ENCODE measurements around the gene FOXL1.
A peak's percentile ranks its signal among the peaks of the same experiment; 100 is the strongest.

FOXL1 gene

DNA sequence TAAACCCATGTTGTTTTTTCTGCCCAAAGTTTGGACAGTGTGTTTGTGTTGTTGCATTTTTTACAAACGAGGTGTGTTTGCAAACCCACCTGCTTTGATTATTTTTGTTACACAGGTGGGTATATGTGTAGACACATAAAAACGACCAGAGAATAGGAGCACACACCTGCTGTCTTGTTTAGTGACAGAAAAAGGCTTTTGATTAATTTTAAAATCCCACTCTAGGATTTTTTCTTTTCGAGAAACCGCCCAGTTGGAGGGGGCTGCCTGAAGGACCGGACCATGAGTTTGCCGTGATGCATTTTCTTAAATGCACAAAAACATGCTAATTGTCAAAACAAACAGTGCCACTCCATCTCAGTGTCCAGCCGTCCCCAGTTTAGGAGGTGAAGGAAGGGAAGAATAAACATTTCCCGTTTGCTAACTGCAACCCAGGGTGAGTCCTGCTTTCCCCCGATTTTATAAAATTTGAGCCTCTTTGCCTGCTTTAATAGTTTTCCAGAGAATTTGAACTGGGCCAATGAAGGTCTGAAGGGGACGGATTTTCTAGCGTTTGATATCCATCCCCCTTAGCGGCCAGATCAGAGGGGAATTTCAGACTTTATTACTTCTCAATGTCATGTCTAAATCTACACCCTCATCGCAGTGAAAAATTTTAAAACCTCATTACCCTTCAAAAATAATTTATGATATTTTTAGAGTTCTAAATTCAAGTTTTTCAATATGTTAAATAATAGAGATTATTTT lies 8.5 kb upstream of the FOXL1 start:
- no peak for TF ChIP-seq ZNF274 (IDR thresholded peaks at IDR 0.05; ENCODE audit: low read depth, low read length)
- no peak overlapping the region for H3K4me3 ChIP-seq (ENCODE audit: low read length)

DNA sequence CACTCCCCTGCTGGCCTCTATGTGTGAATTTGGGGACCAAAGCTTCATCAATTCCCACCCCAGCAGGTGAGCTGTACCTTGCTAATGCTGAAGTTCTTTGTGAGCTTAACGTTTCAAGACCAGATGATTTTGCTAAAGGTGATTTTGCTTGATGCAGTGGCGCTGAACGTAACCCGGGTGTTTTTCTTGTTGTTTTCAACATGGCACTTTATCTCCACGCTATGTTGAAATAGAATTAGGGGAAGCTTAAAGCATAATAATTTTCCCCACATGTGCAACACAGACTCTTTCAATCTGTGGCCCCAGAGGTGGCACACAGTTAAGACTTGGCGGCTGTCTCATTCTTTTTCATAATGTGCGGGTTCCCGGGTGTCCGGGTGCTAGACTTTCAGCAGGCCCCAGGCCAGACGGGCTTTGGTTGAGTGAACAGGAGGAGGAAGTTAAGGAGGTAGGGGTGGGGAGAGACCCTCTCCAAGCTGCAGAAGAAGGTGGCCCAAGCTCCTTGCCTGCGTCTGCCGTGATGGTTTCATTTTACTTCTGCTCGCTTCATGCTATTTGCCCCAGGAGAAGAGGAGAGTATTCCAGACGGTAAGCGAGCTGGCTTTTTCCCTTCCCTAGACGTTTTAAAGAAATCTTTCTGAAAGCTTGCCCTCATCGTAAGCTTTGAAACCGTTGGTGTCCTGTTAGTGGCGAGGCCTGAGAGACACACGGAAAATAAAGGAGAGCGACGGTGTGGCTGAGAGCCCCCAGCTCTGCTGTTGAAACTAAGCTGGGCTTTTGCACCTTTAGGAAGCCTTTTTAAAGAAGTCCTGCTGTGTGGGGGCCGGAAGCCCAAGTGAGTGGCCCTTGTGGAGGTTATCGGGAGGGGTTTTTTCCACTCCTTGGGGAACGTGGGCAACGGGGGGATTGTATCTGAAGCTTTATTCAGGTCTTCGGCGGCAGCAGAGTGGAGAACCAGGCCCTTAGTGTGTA lies 7.5 kb upstream of the FOXL1 start:
- no peak for TF ChIP-seq ZNF274 (IDR thresholded peaks at IDR 0.05; ENCODE audit: low read depth, low read length)
- no peak overlapping the region for H3K4me3 ChIP-seq (ENCODE audit: low read length)

DNA sequence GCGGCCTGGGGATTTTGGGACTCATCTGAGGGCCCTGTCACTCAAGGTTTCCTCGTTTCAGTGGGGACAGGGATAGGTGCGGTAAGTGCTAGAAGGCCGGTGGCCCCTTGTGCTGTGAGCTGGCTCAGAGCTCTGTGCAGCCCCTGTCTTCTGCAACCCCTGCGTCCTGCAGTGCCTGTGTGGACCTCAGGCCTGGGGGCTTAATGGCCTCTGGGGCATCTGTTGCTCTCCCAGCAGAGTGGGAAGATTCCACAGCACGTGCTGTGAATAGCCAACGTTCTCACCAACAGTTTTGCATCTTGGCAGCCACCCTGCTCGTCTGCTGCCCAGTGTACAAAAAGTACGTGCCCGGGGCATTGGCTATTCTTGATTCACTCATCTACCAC lies 6.8 kb upstream of the FOXL1 start:
- no peak for TF ChIP-seq ZNF274 (IDR thresholded peaks at IDR 0.05; ENCODE audit: low read depth, low read length)
- H3K4me3 ChIP-seq (ENCODE audit: low read length) = no peak overlapping the region

DNA sequence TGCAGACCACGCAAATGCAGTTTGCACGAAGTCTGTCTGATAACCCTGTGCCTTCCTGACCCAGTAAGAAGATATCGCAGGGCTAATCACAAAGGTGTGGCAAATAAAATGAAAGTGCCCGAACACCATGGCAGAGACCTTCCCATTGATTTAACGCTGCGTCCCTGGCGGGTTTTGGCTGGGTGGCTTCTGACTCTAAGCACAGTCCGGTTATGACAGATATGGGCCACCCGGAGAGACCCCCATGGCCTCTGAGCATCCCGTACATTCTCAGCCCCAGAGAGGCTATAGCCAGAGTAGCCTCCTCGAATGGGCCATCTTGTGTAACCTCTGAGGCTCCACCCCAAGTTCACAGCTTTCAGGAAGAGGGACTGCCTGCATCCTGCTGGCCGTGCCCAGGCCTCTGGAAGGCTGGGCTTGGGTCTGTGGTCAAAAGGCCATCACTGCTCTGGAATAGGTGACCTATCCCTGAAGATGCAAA lies 6.3 kb upstream of the FOXL1 start:
- no peak overlapping the region for H3K4me3 ChIP-seq (ENCODE audit: low read length)
- no peak for TF ChIP-seq ZNF274 (IDR thresholded peaks at IDR 0.05; ENCODE audit: low read depth, low read length)

DNA sequence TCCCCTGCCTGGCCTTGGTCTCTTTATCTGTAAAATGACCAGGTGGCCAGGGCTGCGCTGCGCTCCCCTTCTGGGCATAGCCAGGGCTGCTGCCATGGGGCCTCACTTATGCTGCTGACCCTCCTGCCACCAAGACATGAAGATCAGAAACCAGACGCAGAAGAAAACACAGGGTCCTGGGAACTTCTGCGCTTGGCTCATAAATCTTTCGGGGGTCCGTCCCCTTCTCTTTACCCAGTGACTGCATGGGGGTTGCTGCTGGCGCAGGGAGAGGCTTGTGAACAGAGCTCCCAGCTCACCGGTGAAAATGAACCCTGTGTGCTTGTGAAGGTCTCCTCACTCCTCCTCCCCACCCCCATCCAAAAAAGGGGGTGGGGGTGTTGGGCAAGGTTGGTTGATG lies 5.7 kb upstream of the FOXL1 start:
- no peak for TF ChIP-seq ZNF274 (IDR thresholded peaks at IDR 0.05; ENCODE audit: low read depth, low read length)
- H3K4me3 ChIP-seq (ENCODE audit: low read length) = no peak overlapping the region

DNA sequence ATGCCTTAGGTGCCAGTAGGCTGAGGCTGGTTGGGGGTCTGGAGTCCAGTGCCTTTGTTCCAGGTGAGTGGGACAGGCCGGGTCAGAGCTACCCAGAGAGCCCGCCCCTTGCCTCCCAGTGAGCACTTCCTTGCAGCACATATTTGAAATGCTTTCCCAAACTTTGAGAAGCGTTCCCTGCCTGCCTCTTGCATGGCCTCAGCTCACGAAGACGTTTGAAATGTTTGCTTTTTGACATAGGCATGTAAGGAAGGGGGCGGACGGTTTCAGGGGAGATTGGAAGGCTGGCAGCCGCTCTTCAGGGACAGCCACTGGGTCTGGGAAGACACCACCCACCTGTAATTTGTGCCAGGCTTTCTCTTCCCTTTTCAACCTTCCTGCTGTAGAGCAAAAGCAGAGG lies 5.1 kb upstream of the FOXL1 start:
- H3K4me3 ChIP-seq (ENCODE audit: low read length) = no peak overlapping the region
- no peak for TF ChIP-seq ZNF274 (IDR thresholded peaks at IDR 0.05; ENCODE audit: low read depth, low read length)

DNA sequence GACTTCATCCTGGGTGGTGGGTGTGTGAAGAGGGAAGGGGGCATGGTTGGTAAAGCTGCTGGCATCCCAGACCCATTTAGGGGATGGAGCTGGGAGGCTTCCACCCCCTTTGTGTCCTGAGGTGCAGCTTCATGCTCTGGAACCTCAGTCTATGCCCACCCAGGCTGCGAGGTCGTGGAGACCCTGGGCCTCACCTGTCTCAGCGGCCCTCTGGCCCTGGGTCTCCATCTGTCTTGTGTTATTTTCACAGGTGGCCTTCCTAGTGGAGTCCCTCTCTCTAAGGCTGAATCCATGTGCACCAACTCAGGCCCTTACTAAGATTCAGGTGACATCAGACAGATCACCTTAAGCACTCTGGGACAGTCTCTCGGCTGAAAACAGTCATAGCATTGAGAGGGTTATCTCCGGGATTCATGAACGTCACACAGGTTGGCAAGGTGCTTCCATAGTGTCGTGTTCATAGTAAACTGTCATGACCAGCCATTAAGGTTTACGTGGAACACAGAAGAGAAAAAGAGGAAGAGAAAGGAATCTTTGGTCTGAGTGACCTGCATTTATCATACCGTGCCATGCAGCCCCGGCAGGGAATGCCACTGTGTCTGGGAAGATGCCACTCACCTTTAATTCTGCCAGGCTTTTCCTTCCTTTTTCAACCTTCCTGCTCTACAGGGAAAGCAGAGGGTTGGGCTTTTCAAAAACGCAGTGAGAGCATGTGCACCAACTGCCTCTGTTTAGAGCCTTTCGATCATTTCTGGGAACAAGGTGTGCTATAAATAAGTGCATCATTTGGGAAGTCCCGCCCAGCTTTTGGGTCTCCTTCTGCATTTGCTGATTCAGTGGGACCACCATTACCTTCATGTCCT lies 4.5 kb upstream of the FOXL1 start:
- no peak for TF ChIP-seq ZNF274 (IDR thresholded peaks at IDR 0.05; ENCODE audit: low read depth, low read length)
- no peak overlapping the region for H3K4me3 ChIP-seq (ENCODE audit: low read length)

DNA sequence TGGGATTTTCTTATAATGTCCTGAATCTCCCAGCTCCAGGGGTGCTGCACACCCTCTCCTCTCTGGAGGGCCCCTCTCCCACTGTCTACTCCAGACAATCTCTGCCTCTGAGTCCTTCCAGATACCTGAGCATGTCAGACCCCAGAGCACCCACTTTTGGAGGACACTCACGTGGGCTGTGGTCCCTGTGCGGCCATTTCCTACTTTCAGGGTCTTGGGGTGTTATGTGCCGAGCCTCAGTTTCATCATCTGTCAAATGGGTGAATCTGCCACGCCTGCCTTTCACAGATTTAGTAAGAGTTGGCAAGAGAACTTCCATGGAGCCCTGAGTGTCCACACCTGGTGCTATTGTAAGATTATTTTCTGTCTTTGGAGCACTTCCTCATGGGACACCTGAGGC lies 3.7 kb upstream of the FOXL1 start:
- no peak for TF ChIP-seq ZNF274 (IDR thresholded peaks at IDR 0.05; ENCODE audit: low read depth, low read length)
- H3K4me3 ChIP-seq (ENCODE audit: low read length) = no peak overlapping the region

DNA sequence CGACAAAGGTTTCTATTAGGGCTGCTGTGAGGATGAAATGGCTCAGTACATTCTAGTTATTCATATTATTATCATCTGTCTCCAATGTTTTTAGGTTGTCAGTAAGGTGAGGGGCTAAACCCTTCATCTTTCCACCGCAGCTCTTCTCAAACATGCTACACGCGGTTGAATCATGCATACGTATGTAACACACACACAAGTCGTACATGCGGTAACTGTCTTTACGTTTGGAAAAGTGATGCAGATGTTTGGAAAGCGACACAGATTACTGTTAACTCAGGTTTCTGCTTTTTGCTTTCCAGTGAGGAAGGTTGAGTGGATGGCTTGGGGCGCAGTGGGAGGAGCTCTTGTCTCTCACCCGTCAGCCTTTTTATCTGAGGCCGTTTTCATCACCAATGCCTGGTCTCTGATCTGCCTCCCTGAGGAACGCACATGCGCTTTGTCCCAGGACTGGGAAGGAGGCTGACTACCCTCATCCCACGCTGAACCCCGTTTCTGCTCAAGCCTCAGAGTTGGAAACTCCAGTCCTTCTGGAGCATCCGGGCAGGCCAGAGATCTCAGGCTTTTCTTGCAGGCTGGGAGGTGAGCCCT lies 3.2 kb upstream of the FOXL1 start:
- TF ChIP-seq ZNF274 (IDR thresholded peaks at IDR 0.05; ENCODE audit: low read depth, low read length) = no peak
- no peak overlapping the region for H3K4me3 ChIP-seq (ENCODE audit: low read length)

DNA sequence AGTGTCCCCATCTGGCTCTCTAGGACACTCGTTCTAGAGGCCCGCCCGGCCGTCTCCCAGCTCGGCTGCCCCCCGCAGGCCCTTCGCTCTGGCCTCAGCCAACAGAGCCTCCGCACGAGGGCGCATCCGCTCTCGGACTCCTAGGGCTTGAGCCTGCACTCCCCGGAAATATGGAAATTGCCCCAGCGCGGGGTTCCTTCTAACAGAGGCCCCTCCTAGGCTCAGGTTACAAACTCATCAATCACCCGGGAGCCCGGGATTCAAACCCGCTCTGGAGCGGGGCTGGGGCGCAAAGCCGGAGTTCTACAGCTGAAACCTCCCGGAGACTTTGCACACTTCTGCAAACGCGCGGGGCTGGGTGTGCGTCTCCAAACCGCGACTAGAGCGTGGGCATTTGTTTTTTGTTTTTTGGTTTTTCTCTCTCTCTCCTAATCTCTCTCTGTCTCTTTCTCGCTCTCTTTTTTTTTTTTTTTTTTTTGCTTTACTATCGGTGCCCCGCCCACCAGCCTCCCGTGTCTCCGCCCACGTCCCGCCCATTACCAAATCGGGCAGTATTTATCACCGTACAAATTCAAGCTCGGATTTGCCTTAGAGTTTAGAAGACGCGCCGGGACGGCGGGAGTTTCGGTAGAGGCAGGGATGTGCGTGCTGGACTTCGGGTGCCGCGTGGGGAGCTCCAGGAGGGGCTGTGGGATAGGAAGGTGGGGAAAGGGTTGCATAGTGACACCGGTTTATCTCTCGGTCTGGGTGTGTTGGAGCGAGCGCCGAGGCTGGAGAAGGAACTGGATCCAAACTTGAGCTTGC lies 2.4 kb upstream of the FOXL1 start:
- no peak for TF ChIP-seq ZNF274 (IDR thresholded peaks at IDR 0.05; ENCODE audit: low read depth, low read length)
- H3K4me3 ChIP-seq (ENCODE audit: low read length) = peak overlapping the region; percentile 42; the same call in 1 of the 2 replicates

DNA sequence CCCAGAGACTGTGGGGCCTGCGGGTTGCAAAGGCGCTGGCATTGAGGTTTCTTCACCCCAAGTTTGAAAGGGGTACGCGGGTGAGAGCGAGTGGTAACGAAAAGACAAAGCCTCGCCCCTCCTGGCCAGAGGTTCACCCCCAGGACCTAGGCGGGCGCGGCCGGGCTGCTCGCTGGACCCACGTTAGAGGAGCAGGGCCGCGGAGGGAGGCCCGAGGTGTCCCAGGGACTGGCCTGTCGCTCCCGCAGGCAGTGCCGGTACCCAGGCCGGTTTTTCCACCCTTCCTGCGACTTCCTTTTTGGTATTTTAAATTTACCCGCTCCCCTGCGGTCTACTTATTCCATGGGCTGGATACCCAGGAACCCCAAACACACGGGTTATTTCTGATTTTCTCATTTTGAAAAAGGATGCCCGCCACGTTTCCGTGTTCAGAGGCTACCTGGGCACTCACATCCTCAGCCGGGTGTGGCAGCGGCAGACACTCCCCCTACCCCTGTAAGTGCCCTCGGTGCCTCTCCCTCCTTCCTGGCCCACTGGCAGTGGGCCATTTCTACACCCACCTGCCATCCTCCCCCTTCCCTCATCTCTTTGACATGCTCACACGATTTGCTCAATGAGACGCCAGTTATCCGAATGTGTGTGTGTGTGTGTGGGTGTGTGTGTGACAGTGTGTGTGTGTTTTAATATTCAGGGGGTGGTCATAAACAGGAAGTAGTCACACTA lies 1.6 kb upstream of the FOXL1 start:
- no peak overlapping the region for H3K4me3 ChIP-seq (ENCODE audit: low read length)
- TF ChIP-seq ZNF274 (IDR thresholded peaks at IDR 0.05; ENCODE audit: low read depth, low read length) = no peak

DNA sequence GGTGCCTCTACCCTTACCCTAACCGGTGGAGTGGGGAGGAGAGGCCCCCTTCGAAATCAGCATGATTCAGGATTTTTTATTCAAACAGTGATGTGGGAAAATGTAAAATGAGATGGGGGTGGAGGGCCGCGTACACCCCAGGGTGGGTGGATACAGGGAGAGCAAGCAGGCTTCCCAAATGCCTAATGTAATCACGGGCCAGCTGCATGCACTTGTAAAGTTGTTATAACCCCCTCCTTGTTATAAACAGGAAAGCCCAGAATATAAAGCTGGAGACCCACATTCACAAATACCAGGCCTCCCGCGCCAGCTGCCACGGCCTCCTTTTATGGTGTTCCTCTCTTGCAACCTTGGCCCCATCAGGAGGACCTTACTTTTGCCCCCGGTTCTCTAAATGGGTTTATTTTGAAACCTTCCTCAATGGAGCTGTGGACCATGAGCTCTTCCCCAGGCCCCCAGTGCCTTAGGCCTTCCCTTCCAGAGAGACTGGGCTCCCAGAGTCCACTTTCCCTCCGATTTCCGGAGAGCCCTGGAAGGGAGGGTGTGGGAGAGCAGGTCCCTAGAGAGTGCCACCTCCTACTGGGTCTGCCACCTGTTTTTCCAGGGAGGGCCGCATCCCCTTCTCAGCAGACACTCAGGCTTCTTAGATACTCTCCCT lies 906 bp upstream of the FOXL1 start:
- H3K4me3 ChIP-seq (ENCODE audit: low read length) = no peak overlapping the region
- no peak for TF ChIP-seq ZNF274 (IDR thresholded peaks at IDR 0.05; ENCODE audit: low read depth, low read length)
